Memory B cell (primary cell): ENCODE results near the gene PDZD2.
"Not testable (repeated sequence)": the region's sequence is repeated elsewhere in the genome, so short reads cannot be mapped to it uniquely, and the experiment has no call there.

ENCODE experiments used
- ATAC-seq: fragments of 150-1000 bp; cut with Tn5 transposase; 2 replicates; pipeline ENCODE4 v1.10.0; 2021; ENCODE audit warnings: low read depth, mild to moderate bottlenecking, moderate library complexity
- DNase-seq, 2 donors: peaks; one replicate each; pipeline ENCODE4 v3.0.0; 2022; ENCODE audit warnings: low spot score in 2 of 2
- H3K27ac Mint-ChIP-seq: one replicate; pipeline ENCODE4 v1.8.0; 2022; ENCODE audit warnings: mild to moderate bottlenecking, moderate library complexity, mixed read lengths
- H3K27me3 Mint-ChIP-seq: one replicate; pipeline ENCODE4 v1.8.0; 2022; ENCODE audit warnings: mixed read lengths
- H3K36me3 Mint-ChIP-seq: one replicate; pipeline ENCODE4 v1.8.0; 2022; ENCODE audit warnings: mild to moderate bottlenecking, mixed read lengths
- H3K4me1 Mint-ChIP-seq: one replicate; pipeline ENCODE4 v1.8.0; 2022; ENCODE audit warnings: mixed read lengths
- H3K4me3 Mint-ChIP-seq: one replicate; pipeline ENCODE4 v1.8.0; 2022; ENCODE audit warnings: mild to moderate bottlenecking, moderate library complexity, mixed read lengths
- H3K9me3 Mint-ChIP-seq: one replicate; pipeline ENCODE4 v1.8.0; 2022; ENCODE audit warnings: mixed read lengths

The PDZD2 gene

DNA sequence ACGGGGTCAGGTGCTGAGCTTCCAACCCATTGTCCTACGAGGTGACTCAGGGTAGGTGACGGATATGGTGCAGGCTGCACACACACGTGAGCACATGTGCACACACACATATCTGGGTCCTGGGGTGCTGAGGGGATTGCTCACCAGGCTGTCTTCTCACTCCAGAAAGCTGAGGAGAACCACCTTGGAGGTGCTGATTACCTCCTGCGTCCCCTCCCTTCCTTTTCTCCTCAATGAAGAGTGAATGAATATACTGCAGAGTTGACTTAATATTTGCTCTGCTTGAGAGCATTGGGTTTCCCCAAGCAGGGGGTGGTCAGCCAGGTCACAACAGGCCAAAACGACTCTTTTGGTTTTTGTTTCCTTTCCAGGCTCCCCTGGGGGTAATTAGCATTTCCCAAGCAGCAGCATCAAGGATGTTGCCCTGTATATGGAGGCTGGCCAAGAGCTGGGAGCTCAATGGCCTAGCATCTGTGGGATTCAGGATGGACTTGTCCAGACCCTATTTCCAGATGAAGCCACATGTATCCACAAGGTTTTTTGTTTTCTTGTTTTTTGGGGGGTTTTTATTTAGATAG is 49.7 kb downstream of the PDZD2 start:
- ATAC-seq (no peak), DNase-seq (no peak)
- Mint-ChIP-seq H3K4me1 (no peaks in the 10 kb centered on the region), H3K9me3 (no peaks in the 10 kb centered on the region), H3K36me3 (no peaks in the 10 kb centered on the region), H3K27me3 (peaks cover 5% of the 10 kb centered on the region), H3K4me3 (no peak overlapping the region), H3K27ac (no peak overlapping the region)

DNA sequence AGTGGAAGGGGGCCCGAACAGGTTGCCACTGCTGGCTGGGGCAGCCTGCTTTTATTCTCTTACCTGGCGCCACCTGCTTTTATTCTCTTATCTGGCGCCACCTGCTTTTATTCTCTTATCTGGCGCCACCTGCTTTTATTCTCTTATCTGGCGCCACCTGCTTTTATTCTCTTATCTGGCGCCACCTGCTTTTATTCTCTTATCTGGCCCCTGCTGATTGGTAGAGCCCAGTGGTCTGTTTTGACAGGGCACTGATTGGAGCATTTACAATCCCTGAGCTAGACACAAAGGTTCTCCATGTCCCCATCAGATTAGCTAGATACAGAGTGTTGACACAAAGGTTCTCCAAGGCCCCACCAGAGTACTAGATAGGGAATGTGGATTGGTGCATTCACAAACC is 52.5 kb downstream of the PDZD2 start:
- not testable (repeated sequence) for H3K9me3 Mint-ChIP-seq, H3K4me1 Mint-ChIP-seq, H3K27ac Mint-ChIP-seq, H3K36me3 Mint-ChIP-seq, H3K27me3 Mint-ChIP-seq, ATAC-seq, DNase-seq, H3K4me3 Mint-ChIP-seq

DNA sequence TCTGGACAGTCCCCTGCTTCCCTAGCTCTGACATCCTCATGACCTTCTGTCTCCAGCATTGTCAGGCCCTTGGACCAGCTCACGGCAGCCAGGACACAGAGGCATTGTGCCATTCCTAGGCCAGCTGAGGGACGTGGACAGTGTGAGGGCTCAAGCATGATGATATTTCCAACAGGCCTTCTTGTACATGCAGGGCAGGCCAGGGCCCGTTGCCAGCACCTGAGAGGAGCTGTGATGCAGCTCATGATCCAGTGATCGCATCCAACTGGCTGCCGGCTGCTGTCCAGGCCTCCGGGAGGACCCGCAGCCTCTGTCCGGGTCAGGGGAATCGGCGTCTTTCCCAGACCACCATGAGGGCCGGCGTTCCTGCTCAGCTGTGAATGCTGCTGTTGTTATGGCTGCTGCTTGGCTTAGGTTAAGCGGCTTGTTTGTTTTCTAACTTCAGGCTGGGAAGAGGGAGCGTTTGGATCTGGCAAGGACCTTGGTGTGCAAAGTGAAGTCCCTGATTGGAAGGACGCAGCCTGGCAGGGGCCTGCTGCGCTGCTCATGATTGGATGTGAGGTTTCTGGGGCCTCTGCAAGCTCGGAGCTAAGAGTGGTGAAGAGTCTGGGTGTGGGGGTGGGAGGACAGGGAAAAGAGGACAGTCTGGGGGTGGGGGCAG is 53.8 kb downstream of the PDZD2 start:
- no peaks in the 10 kb centered on the region for H3K36me3 Mint-ChIP-seq
- DNase-seq (no peak), ATAC-seq (no peak)
- H3K4me1 Mint-ChIP-seq = no peaks in the 10 kb centered on the region
- H3K27me3 Mint-ChIP-seq = no peaks in the 10 kb centered on the region
- H3K27ac Mint-ChIP-seq = no peak overlapping the region
- H3K4me3 Mint-ChIP-seq = no peak overlapping the region
- no peaks in the 10 kb centered on the region for H3K9me3 Mint-ChIP-seq

DNA sequence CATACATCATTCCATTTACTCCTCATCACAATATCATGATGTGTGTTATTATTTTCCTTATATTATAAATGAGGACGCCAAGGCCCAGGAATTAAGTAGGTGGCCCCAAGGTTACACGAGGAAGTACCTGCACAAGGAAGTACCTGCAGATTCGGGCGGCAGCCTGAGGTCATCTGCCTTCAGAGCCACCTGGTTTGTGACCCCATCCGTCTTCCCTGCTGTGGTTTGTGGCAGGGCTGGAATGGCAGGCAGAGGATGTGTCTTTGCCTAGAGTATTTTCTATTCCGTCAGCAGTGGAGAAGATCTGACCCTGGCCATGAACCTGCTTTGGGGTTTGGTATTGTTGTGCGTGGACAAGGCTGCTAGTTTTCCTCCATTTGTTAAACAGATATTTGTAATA is 59.7 kb downstream of the PDZD2 start:
- no peak for DNase-seq
- H3K4me3 Mint-ChIP-seq = no peak overlapping the region
- H3K36me3 Mint-ChIP-seq = peaks cover 1% of the 10 kb centered on the region
- no peaks in the 10 kb centered on the region for H3K4me1 Mint-ChIP-seq
- H3K9me3 Mint-ChIP-seq = peaks cover 3% of the 10 kb centered on the region
- ATAC-seq = no peak
- H3K27ac Mint-ChIP-seq = no peak overlapping the region
- H3K27me3 Mint-ChIP-seq = peaks cover 11% of the 10 kb centered on the region

DNA sequence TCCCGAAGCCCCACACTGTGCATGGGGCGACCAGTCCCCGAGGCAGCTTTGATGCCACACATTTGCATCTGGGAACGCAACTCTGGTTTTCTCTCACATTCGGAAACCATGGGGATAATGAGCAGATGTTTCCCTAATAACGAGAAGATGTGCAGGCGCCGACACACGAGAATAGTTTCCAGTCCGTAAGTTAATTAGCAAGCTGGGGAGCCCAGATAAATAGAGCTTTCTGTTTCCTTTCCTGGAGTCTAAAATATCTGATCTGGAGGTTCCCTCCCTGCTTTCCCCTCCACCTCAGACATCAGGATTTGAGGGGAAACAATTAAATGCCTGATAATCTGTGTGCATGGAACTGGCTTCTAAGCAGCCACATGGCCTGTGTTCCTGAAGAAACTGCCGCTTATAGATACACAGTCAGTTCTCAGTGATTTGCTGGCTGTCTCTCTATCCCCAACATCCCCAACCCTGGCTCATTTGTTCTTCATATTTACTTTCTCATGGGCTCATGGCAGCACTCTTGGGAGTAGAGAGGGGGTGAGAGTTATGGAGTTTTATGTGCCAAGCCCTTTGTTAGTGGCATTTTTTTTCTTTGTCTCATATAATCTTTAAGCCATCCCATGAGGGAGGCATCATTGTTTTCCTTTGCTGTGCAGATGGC is 62.8 kb downstream of the PDZD2 start:
- DNase-seq = no peak
- Mint-ChIP-seq H3K9me3 (peaks cover 7% of the 10 kb centered on the region), H3K4me1 (no peaks in the 10 kb centered on the region), H3K36me3 (peaks cover 1% of the 10 kb centered on the region), H3K4me3 (no peak overlapping the region), H3K27me3 (peaks cover 15% of the 10 kb centered on the region), H3K27ac (no peak overlapping the region)
- ATAC-seq = no peak

DNA sequence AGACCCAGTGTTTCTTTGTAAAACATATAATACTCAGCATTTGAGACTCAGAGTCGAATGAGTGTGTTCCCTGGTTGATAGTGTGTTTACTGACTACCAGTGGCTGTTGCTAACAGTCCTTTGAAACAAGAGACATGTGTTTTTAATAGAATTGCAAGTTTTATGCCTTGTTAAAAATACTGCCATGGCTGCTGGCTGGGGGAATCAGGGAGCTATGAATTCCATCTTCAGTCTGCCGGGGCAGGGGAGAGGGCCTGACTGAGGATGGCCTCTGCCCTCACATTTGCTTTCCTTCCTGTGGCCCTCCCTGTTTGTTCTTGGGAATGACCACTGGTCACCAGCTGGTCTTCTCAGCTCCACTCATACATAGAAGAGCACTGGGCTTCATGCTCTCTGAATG is 63.8 kb downstream of the PDZD2 start:
- Mint-ChIP-seq H3K27ac (no peak overlapping the region), H3K9me3 (peaks cover 7% of the 10 kb centered on the region), H3K4me3 (no peak overlapping the region), H3K27me3 (peaks cover 15% of the 10 kb centered on the region), H3K4me1 (no peaks in the 10 kb centered on the region), H3K36me3 (peaks cover 1% of the 10 kb centered on the region)
- no peak for DNase-seq
- ATAC-seq = no peak

DNA sequence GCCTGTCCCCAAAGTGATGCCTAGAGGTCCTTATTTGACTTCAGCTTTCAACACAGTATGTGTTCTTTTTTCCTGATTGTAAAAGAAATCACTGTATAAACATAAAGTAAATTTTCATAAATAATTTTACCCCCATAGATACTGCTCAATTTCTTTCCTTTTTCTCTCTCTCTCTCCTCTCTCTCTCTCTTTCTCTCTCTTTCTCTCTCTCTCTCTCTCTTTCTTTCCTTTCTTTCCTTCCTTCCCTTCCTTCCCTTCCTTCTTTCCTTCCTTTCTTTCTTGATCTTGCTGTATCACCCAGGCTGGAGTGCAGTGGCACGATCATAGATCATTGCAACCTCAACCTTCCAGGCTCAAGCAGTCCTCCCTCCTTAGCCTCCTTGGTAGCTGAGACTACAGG is 64.8 kb downstream of the PDZD2 start:
- ATAC-seq = no peak
- peaks cover 15% of the 10 kb centered on the region for H3K27me3 Mint-ChIP-seq
- H3K36me3 Mint-ChIP-seq = peaks cover 1% of the 10 kb centered on the region
- H3K4me1 Mint-ChIP-seq = no peaks in the 10 kb centered on the region
- no peak for DNase-seq
- no peak overlapping the region for H3K4me3 Mint-ChIP-seq
- peaks cover 7% of the 10 kb centered on the region for H3K9me3 Mint-ChIP-seq
- no peak overlapping the region for H3K27ac Mint-ChIP-seq

DNA sequence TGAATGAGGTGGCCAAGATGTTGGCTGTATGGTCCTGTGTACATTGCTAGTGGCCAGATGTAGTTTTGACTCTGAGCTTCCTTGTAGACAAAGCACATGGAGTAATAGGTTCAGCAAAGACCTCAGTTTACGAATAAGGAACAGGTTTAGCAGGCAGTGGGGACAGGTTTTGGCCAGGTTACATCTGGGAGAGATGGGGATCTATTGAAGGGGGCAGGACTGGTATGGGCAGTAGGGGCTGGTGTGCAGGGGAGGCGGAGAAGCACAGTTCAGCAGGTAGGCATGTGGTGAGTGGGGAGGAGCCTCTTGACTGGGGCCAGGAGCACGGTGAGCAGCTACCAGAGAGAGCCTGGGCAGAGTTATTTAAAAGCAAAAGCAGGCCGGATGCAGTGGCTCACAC is 67.3 kb downstream of the PDZD2 start:
- ATAC-seq (no peak), DNase-seq (no peak)
- Mint-ChIP-seq H3K4me3 (no peak overlapping the region), H3K36me3 (no peaks in the 10 kb centered on the region), H3K27ac (no peak overlapping the region), H3K9me3 (peaks cover 4% of the 10 kb centered on the region), H3K27me3 (peaks cover 8% of the 10 kb centered on the region), H3K4me1 (no peaks in the 10 kb centered on the region)

DNA sequence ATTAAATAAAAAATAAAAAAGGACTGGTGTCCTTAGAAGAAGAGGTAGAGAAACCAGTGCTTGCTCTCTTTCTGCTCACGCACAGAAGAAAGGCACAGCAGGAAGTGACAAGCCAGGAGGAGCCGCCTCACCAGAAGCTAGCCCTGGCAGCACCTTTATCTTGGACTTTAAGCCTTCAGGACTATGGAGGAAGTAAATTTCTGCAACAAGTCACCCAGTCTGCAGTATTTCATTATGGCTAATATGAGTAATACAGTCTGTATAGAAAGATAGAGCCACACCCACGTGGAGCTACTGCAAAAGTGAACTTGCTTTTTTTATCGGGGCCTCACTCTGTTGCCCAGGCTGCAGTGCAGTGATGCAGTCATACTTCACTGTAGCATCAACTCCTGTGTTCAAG is 68.4 kb downstream of the PDZD2 start:
- Mint-ChIP-seq H3K4me3 (no peak overlapping the region), H3K4me1 (no peaks in the 10 kb centered on the region), H3K27ac (no peak overlapping the region), H3K27me3 (peaks cover 5% of the 10 kb centered on the region), H3K36me3 (no peaks in the 10 kb centered on the region), H3K9me3 (peaks cover 6% of the 10 kb centered on the region)
- no peak for DNase-seq
- no peak for ATAC-seq

DNA sequence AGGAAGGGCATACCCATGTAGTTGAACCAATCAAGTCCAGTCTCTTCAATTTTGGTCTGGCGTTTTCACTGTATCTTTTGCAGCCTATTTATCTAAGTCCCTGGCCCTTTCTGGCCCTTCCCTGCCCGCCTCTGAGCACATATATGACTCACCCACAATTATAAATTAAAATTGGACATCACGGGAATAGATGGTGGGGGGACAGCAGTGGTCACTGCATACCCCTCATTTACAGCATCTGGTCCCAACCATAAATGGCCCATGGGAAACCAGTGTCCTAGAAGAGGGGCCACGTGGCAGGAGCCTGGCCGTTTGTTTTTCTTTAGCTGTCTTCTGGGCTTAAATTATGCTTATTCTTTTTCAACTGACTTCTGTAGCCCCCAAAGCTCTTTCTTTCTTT is 69.2 kb downstream of the PDZD2 start:
- ATAC-seq = no peak
- Mint-ChIP-seq H3K27ac (no peak overlapping the region), H3K27me3 (peaks cover 5% of the 10 kb centered on the region), H3K36me3 (no peaks in the 10 kb centered on the region), H3K4me3 (no peak overlapping the region), H3K9me3 (peaks cover 6% of the 10 kb centered on the region), H3K4me1 (no peaks in the 10 kb centered on the region)
- no peak for DNase-seq

DNA sequence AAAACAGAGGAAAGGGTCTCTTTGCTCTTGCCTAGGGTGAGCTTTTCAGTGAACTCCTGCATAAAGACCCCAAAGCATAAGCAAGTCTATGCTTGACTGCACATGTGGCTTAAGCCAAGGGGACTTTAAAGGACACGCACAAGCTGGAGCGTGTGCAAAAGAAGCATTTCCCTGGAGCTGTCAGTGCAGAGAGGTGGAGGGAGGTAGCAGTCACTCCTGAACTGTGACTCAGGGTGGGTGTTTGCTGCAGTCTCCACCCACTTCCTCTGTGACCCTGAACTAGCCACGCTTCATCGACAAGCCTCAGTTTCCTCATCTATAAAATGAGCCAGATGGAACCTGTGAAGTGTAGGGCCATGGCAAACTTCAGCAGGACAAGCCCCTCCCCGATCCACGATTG is 72.4 kb downstream of the PDZD2 start:
- no peaks in the 10 kb centered on the region for H3K27me3 Mint-ChIP-seq
- peaks cover 2% of the 10 kb centered on the region for H3K9me3 Mint-ChIP-seq
- ATAC-seq = no peak
- H3K27ac Mint-ChIP-seq = no peak overlapping the region
- DNase-seq = no peak
- H3K36me3 Mint-ChIP-seq = no peaks in the 10 kb centered on the region
- H3K4me1 Mint-ChIP-seq = no peaks in the 10 kb centered on the region
- H3K4me3 Mint-ChIP-seq = no peak overlapping the region

DNA sequence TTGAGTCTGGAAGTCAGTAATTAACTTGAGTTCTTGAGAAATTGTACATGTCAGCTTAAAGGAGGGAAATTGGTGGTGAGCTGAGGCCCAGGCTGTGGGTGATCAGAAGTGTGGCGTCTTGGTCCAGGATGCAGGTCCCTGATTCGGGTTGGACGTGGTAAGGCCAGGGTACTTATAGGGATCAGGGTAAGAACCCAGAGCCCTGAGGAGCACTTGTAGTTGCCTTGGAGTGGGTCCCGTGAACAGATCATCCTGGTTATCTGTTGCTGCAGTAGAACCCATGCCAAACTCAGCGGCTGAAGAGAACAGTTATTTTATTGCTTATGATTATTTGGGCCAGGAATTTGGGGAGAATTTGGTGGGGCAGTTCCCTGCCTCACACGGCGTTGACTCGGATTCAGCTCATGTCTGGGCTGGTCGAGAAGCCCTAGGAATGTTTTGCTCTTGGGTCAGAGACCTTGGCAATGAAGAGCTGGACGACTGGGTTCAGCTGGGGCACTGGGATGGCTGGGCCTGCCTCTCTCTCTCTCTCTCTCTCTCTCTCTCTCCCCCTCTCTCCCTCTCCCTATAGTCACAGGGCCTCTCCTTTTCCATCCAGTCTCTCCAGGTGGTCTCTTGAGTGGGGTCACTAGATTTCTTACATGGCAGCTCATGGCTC is 73.1 kb downstream of the PDZD2 start:
- Mint-ChIP-seq H3K4me3 (no peak overlapping the region), H3K27ac (no peak overlapping the region), H3K9me3 (peaks cover 2% of the 10 kb centered on the region), H3K4me1 (no peaks in the 10 kb centered on the region), H3K36me3 (no peaks in the 10 kb centered on the region), H3K27me3 (no peaks in the 10 kb centered on the region)
- ATAC-seq (no peak), DNase-seq (no peak)

DNA sequence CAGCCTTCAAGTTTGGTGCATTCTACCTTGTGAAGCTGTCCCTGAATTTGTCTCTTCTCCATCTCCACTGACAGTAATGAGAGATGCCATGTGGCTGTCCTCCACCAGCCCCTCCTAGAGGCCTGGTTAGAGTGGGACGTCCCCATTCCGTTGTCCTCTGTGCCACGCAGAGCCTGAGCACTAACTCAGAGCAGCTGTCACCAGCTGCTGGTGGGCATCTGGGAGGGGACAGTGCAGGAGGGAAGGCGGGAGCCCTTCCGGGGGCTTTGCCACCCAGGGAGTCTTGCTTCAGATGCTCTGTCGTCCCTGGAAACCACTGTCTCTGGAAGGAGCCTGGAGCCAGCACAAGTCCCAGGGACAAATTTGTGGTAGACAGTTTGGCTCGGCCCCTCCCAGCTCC is 78.6 kb downstream of the PDZD2 start:
- Mint-ChIP-seq H3K36me3 (no peaks in the 10 kb centered on the region), H3K4me3 (no peak overlapping the region), H3K27me3 (no peaks in the 10 kb centered on the region), H3K4me1 (no peaks in the 10 kb centered on the region), H3K27ac (no peak overlapping the region), H3K9me3 (no peaks in the 10 kb centered on the region)
- ATAC-seq (no peak), DNase-seq (no peak)

DNA sequence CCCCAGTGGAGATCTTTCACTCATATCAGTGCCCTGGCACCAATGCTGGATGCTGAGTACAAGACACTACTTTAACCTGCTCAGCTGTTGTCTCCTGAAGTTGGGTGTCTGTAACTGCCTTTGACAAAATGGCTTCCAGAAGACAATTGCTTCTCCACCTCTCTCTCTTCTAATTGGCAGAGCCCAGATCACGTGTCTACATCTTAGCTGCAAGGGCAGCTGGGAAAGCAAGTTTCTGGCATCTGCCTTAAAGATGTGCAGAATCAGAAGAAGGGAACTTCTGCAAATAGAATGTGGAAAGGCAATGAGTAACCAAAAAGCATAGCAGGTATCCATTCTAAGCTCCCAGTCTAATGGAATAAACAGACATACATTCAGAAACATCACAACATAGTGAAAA is 81.1 kb downstream of the PDZD2 start:
- H3K36me3 Mint-ChIP-seq = no peaks in the 10 kb centered on the region
- no peak overlapping the region for H3K4me3 Mint-ChIP-seq
- H3K27ac Mint-ChIP-seq = no peak overlapping the region
- DNase-seq (no peak), ATAC-seq (no peak)
- H3K4me1 Mint-ChIP-seq = no peaks in the 10 kb centered on the region
- H3K27me3 Mint-ChIP-seq = peaks cover 2% of the 10 kb centered on the region
- peaks cover 1% of the 10 kb centered on the region for H3K9me3 Mint-ChIP-seq
